ENCODE results near the gene APOD.

APOD gene

DNA sequence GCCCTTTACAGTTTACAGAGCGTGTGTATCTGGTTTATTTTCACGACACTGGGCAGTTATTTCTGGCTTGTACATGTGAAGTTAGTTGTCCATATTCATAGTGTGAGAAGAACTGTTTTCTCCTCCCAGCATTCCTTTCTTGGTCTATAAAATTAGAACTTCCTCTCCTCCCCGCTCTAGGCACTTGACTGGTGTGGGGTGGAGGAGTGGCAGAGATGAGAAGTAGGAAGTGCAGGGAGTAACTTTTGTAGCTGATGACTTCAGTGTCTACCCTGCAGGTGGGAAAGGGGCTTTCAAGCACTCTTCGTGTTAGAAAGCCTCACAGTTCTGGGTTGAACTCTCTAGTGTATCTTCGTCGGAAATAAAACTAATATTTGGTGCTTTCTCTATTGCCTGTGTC lies 13.4 kb downstream of the APOD start:
- no peaks in the 10 kb centered on the region for H3K27me3 ChIP-seq (ENCODE audit: control insufficient read depth, insufficient read depth, low read length)
- H3K4me1 ChIP-seq (ENCODE audit: control insufficient read depth, insufficient read depth, low read length): peaks cover 2% of the 10 kb centered on the region; the same call in 1 of the 2 replicates
- H3K27ac ChIP-seq (ENCODE audit: low read length): no peak overlapping the region
- no CpG with 5 or more reads among the region's 6 CpGs for WGBS (ENCODE audit: insufficient coverage, insufficient read length)
- H3K4me3 ChIP-seq (ENCODE audit: low read length): no peak overlapping the region
- H3K9me3 ChIP-seq (ENCODE audit: control insufficient read depth, insufficient read depth, low read length): no peaks in the 10 kb centered on the region
- no peak for DNase-seq (ENCODE audit: low read depth, low spot score)
- no peaks in the 10 kb centered on the region for H3K36me3 ChIP-seq (ENCODE audit: control insufficient read depth, insufficient read depth, low read length)

DNA sequence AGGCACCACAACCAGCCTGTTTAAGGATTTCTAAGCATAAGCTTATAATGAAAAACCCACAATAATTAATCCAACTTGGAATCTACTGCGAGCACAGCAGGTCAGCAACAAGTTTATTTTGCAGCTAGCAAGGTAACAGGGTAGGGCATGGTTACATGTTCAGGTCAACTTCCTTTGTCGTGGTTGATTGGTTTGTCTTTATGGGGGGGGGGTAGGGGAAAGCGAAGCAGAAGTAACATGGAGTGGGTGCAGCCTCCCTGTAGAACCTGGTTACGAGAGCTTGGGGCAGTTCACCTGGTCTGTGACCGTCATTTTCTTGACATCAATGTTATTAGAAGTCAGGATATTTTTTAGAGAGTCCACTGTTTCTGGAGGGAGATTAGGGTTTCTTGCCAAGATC lies 15.1 kb downstream of the APOD start:
- WGBS (ENCODE audit: insufficient coverage, insufficient read length): no CpG with 5 or more reads among the region's 5 CpGs
- Histone ChIP-seq H3K27ac (ENCODE audit: low read length) (no peak overlapping the region), H3K4me1 (ENCODE audit: control insufficient read depth, insufficient read depth, low read length) (peaks cover under 1% of the 10 kb centered on the region; the same call in 1 of the 2 replicates), H3K36me3 (ENCODE audit: control insufficient read depth, insufficient read depth, low read length) (no peaks in the 10 kb centered on the region), H3K9me3 (ENCODE audit: control insufficient read depth, insufficient read depth, low read length) (no peaks in the 10 kb centered on the region), H3K27me3 (ENCODE audit: control insufficient read depth, insufficient read depth, low read length) (no peaks in the 10 kb centered on the region), H3K4me3 (ENCODE audit: low read length) (no peak overlapping the region)
- DNase-seq (ENCODE audit: low read depth, low spot score): no peak

DNA sequence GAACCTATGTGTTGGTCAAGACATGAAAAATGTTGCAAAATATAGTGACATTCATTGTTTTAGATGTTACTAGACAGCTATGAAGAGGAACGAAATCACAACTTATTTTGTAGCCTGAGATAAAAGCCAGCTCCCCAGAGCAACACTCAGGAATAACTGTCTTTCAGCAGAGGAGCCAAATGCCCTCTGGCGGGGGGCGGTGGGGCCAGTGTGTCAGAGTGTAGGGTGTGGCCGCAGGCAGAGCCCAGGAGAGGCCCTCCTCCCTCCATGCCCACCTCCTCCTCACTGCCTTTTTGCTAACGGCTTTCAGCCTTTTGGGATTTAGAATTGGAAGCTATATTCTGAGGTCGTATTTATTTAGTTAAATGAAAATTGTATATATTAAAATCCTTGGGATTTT lies 16.9 kb downstream of the APOD start:
- no peak for DNase-seq (ENCODE audit: low read depth, low spot score)
- Histone ChIP-seq H3K27me3 (ENCODE audit: control insufficient read depth, insufficient read depth, low read length) (no peaks in the 10 kb centered on the region), H3K27ac (ENCODE audit: low read length) (no peak overlapping the region), H3K4me1 (ENCODE audit: control insufficient read depth, insufficient read depth, low read length) (no peaks in the 10 kb centered on the region), H3K36me3 (ENCODE audit: control insufficient read depth, insufficient read depth, low read length) (no peaks in the 10 kb centered on the region), H3K4me3 (ENCODE audit: low read length) (no peak overlapping the region), H3K9me3 (ENCODE audit: control insufficient read depth, insufficient read depth, low read length) (no peaks in the 10 kb centered on the region; the same call in 1 of the 2 replicates)
- 100% methylated on average over 1 of the region's 6 CpGs for WGBS (ENCODE audit: insufficient coverage, insufficient read length)

DNA sequence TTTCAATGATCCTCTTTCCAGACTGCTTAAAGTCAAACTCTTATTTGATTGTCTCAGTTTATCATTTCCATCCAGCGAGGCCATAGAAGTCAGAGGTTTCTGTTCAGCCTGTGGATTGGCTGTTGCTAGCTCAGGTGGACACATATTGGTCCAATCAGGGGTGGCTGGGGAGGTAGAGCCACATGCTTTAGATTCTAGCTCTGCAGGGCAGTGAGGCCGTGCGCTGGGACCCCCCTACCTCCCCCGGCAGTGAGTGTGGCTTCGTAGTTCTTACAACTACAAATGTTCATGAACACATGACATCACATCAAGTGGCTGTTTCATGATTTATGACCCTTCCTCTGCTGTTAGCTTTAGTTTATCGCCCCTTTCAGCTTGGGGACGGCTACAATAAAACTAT lies 18.0 kb downstream of the APOD start:
- no CpG with 5 or more reads among the region's 7 CpGs for WGBS (ENCODE audit: insufficient coverage, insufficient read length)
- H3K4me3 ChIP-seq (ENCODE audit: low read length): no peak overlapping the region
- no peaks in the 10 kb centered on the region for H3K27me3 ChIP-seq (ENCODE audit: control insufficient read depth, insufficient read depth, low read length)
- no peaks in the 10 kb centered on the region for H3K4me1 ChIP-seq (ENCODE audit: control insufficient read depth, insufficient read depth, low read length)
- no peaks in the 10 kb centered on the region; the same call in 1 of the 2 replicates for H3K9me3 ChIP-seq (ENCODE audit: control insufficient read depth, insufficient read depth, low read length)
- no peaks in the 10 kb centered on the region for H3K36me3 ChIP-seq (ENCODE audit: control insufficient read depth, insufficient read depth, low read length)
- DNase-seq (ENCODE audit: low read depth, low spot score): no peak
- no peak overlapping the region for H3K27ac ChIP-seq (ENCODE audit: low read length)

- no CpG with 5 or more reads among the region's 4 CpGs for WGBS (ENCODE audit: insufficient coverage, insufficient read length)
- DNase-seq (ENCODE audit: low read depth, low spot score): no peak
- H3K4me1 ChIP-seq (ENCODE audit: control insufficient read depth, insufficient read depth, low read length): no peaks in the 10 kb centered on the region
- H3K36me3 ChIP-seq (ENCODE audit: control insufficient read depth, insufficient read depth, low read length): no peaks in the 10 kb centered on the region
- H3K9me3 ChIP-seq (ENCODE audit: control insufficient read depth, insufficient read depth, low read length): no peaks in the 10 kb centered on the region; the same call in 1 of the 2 replicates
- no peaks in the 10 kb centered on the region for H3K27me3 ChIP-seq (ENCODE audit: control insufficient read depth, insufficient read depth, low read length)
- no peak overlapping the region for H3K4me3 ChIP-seq (ENCODE audit: low read length)
- no peak overlapping the region for H3K27ac ChIP-seq (ENCODE audit: low read length)
Measured at GRCh38 chr3:195563317-195563716, 20.4 kb downstream of the APOD start.

DNA sequence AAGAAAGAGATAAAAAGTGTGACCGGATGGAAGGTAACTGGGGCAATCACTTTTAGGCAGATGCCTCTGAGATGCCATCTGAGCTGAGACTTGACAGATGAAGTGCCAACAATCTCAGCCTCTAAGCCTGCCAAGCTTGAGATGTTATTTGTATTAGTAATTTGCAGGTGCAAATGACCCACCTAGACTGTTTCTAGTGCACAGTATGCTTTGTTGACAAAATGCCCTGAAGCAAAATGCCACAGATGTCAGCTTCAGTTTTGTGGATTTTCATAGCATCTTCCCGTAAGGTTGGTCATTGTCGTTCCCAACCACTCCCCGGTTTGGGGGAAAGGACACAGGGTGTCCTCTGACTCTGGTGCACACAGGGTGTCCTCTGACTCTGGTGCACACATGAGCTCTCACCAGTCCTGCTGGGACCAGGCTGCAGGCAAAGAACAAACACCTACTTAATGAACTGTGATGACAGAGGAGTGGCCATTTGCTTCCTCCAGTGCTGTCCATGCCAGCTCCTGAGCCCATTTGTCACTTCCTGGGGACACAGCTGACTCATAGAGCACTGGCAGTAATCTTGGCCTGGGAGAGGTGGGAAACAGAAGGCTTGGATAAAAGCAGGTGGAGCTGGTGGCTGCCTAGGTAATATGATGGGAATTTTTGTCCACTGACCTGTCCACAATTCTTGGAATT lies 23.9 kb downstream of the APOD start:
- DNase-seq (ENCODE audit: low read depth, low spot score): no peak
- H3K27ac ChIP-seq (ENCODE audit: low read length): no peak overlapping the region
- no peaks in the 10 kb centered on the region; the same call in 1 of the 2 replicates for H3K9me3 ChIP-seq (ENCODE audit: control insufficient read depth, insufficient read depth, low read length)
- no peaks in the 10 kb centered on the region for H3K36me3 ChIP-seq (ENCODE audit: control insufficient read depth, insufficient read depth, low read length)
- no peak overlapping the region for H3K4me3 ChIP-seq (ENCODE audit: low read length)
- no peaks in the 10 kb centered on the region for H3K27me3 ChIP-seq (ENCODE audit: control insufficient read depth, insufficient read depth, low read length)
- H3K4me1 ChIP-seq (ENCODE audit: control insufficient read depth, insufficient read depth, low read length): no peaks in the 10 kb centered on the region
- WGBS (ENCODE audit: insufficient coverage, insufficient read length): no CpG with 5 or more reads among the region's 4 CpGs

DNA sequence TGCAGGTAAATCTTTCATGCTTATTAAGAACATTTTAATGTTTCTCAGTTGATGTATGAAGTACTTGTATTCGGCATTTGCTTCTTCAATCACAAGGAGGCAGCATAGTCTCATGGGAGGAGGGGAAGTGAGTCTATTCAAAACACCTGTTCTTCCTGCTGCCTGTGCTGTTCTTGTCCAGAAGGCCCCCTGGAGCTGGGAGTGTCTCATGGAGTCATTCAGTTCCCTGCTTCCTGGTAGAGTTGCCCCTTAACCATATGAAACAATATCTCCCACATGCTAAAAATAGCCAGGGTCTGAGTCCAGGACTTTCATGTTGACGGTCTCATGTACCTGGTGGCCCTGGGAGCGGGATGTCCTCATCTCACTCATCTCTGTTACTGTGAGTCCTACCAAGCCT lies 25.1 kb downstream of the APOD start:
- no CpG with 5 or more reads among the region's 3 CpGs for WGBS (ENCODE audit: insufficient coverage, insufficient read length)
- no peaks in the 10 kb centered on the region for H3K36me3 ChIP-seq (ENCODE audit: control insufficient read depth, insufficient read depth, low read length)
- H3K4me1 ChIP-seq (ENCODE audit: control insufficient read depth, insufficient read depth, low read length): no peaks in the 10 kb centered on the region
- H3K4me3 ChIP-seq (ENCODE audit: low read length): no peak overlapping the region
- DNase-seq (ENCODE audit: low read depth, low spot score): no peak
- H3K27me3 ChIP-seq (ENCODE audit: control insufficient read depth, insufficient read depth, low read length): no peaks in the 10 kb centered on the region
- no peak overlapping the region for H3K27ac ChIP-seq (ENCODE audit: low read length)
- no peaks in the 10 kb centered on the region; the same call in 1 of the 2 replicates for H3K9me3 ChIP-seq (ENCODE audit: control insufficient read depth, insufficient read depth, low read length)

GRCh38 chr3:195557322-195557721 lies 26.4 kb downstream of the APOD start:
- no peaks in the 10 kb centered on the region for H3K36me3 ChIP-seq (ENCODE audit: control insufficient read depth, insufficient read depth, low read length)
- no peaks in the 10 kb centered on the region for H3K9me3 ChIP-seq (ENCODE audit: control insufficient read depth, insufficient read depth, low read length)
- no peak overlapping the region for H3K27ac ChIP-seq (ENCODE audit: low read length)
- DNase-seq (ENCODE audit: low read depth, low spot score): no peak
- no peaks in the 10 kb centered on the region for H3K4me1 ChIP-seq (ENCODE audit: control insufficient read depth, insufficient read depth, low read length)
- no peaks in the 10 kb centered on the region for H3K27me3 ChIP-seq (ENCODE audit: control insufficient read depth, insufficient read depth, low read length)
- WGBS (ENCODE audit: insufficient coverage, insufficient read length): no CpG with 5 or more reads among the region's 4 CpGs
- no peak overlapping the region for H3K4me3 ChIP-seq (ENCODE audit: low read length)

DNA sequence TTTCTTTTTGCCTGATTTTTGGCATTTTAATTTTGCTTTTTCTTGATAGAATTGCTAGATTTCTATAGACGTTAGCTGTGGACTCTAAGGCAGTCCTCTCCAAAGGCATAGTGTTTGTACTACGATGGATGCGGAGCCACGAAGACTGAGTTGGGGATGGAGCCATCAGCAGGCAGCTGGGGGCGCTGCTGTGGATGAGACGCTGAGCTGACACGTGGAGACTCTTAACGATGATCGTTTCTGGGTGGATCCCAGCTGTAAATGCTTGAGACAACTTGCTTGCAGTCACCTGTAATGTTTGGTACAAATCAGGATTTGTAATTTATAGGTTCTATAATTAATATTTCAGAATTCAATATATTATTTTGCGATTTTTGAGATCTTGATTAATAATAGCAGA lies 27.4 kb downstream of the APOD start:
- peak; percentile 54 for DNase-seq (ENCODE audit: low read depth, low spot score)
- WGBS (ENCODE audit: insufficient coverage, insufficient read length): no CpG with 5 or more reads among the region's 10 CpGs
- no peaks in the 10 kb centered on the region for H3K9me3 ChIP-seq (ENCODE audit: control insufficient read depth, insufficient read depth, low read length)
- no peaks in the 10 kb centered on the region for H3K27me3 ChIP-seq (ENCODE audit: control insufficient read depth, insufficient read depth, low read length)
- no peaks in the 10 kb centered on the region for H3K4me1 ChIP-seq (ENCODE audit: control insufficient read depth, insufficient read depth, low read length)
- no peak overlapping the region for H3K4me3 ChIP-seq (ENCODE audit: low read length)
- no peak overlapping the region for H3K27ac ChIP-seq (ENCODE audit: low read length)
- H3K36me3 ChIP-seq (ENCODE audit: control insufficient read depth, insufficient read depth, low read length): no peaks in the 10 kb centered on the region

DNA sequence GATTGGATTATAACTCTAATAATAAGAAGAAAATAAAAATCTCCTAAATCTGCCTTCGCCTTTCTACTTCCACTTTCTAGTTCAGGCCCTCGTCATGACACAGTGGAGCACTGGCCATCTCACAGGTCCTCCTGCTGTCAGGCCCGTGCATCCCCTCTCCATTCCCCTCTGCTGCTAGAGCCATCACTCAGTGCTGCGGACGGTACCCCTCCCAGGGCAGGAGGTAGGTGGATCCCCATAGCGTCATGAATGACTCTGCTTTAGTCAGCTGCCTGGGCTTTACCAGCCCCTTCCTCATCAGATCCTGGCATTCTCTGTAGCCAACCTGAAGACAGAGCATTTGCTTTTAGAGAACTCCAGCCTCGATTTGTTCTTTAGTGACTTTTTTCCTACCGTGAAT lies 28.6 kb downstream of the APOD start:
- Histone ChIP-seq H3K27ac (ENCODE audit: low read length) (no peak overlapping the region), H3K4me1 (ENCODE audit: control insufficient read depth, insufficient read depth, low read length) (no peaks in the 10 kb centered on the region), H3K9me3 (ENCODE audit: control insufficient read depth, insufficient read depth, low read length) (no peaks in the 10 kb centered on the region), H3K36me3 (ENCODE audit: control insufficient read depth, insufficient read depth, low read length) (no peaks in the 10 kb centered on the region), H3K4me3 (ENCODE audit: low read length) (no peak overlapping the region), H3K27me3 (ENCODE audit: control insufficient read depth, insufficient read depth, low read length) (no peaks in the 10 kb centered on the region)
- WGBS (ENCODE audit: insufficient coverage, insufficient read length): no CpG with 5 or more reads among the region's 8 CpGs
- DNase-seq (ENCODE audit: low read depth, low spot score): no peak

- DNase-seq (ENCODE audit: low read depth, low spot score): no peak
Measured at GRCh38 chr3:195554458-195554857, 29.3 kb downstream of the APOD start.

More at GRCh38 chr3:195554458-195554857, 29.3 kb downstream of the APOD start:
- Histone ChIP-seq H3K9me3 (ENCODE audit: control insufficient read depth, insufficient read depth, low read length) (no peaks in the 10 kb centered on the region), H3K4me1 (ENCODE audit: control insufficient read depth, insufficient read depth, low read length) (peaks cover 2% of the 10 kb centered on the region; the same call in 1 of the 2 replicates), H3K4me3 (ENCODE audit: low read length) (no peak overlapping the region), H3K27me3 (ENCODE audit: control insufficient read depth, insufficient read depth, low read length) (no peaks in the 10 kb centered on the region), H3K27ac (ENCODE audit: low read length) (no peak overlapping the region), H3K36me3 (ENCODE audit: control insufficient read depth, insufficient read depth, low read length) (no peaks in the 10 kb centered on the region)
- no CpG with 5 or more reads among the region's 15 CpGs for WGBS (ENCODE audit: insufficient coverage, insufficient read length)

Data from iPS DF 6.9 (cell line).